Right lobe of liver (tissue), 6 donors: ENCODE data around the gene ACOX3. TPM values are rescaled to one million over a fixed set of nuclear protein-coding genes. Genes with fewer than 3 reads are reported as not detected.
A peak's percentile ranks its signal among the peaks of the same experiment; 100 is the strongest.

Experiments used
- ATAC-seq, 4 donors: fragments of 200-7000 bp; cut with Tn5 transposase; one replicate each; pipeline ENCODE4 v1.9.1; 2020; ENCODE audit warnings: mild to moderate bottlenecking in 4 of 4, moderate library complexity in 4 of 4
- DNase-seq, 3 donors: peaks; one replicate each; pipeline ENCODE4 v3.0.0-alpha.2; 2020
- H3K27ac ChIP-seq, 3 donors: fragments of 200-600 bp; one replicate each; pipeline ENCODE4 v1.8.0; 2022
- H3K27me3 ChIP-seq, 2 donors: fragments of 200-600 bp; one replicate each; pipeline ENCODE4 v1.8.0; 2022
- H3K36me3 ChIP-seq, 4 donors: fragments of 200-600 bp; sonication (generic) in 1 of 4; one replicate each; pipeline versions ENCODE4 v1.5.1 to v1.8.0; 2017 to 2022; ENCODE audit warnings: control low read depth in 1 of 4
- H3K4me1 ChIP-seq, 4 donors: fragments of 200-600 bp; sonication (generic) in 1 of 4; one replicate each; pipeline versions ENCODE4 v1.5.1 to v1.8.0; 2017 to 2022; ENCODE audit warnings: control low read depth in 1 of 4
- H3K4me3 ChIP-seq, 3 donors: fragments of 200-600 bp; one replicate each; pipeline ENCODE4 v1.8.0; 2022
- H3K9me3 ChIP-seq, 4 donors: fragments of 200-600 bp; sonication (generic) in 1 of 4; one replicate each; pipeline versions ENCODE4 v1.5.1 to v1.8.0; 2017 to 2022; ENCODE audit warnings: control low read depth in 1 of 4
- CTCF ChIP-seq, 4 donors: fragments of 200-600 bp in 3 of 4; fragments of 450-650 bp in 1 of 4; IDR thresholded peaks; one replicate each; pipeline versions ENCODE4 v1.5.1 to v1.8.0; 2016 to 2022; ENCODE audit warnings: antibody characterized with exemption in 4 of 4, mild to moderate bottlenecking in 2 of 4
- POLR2A ChIP-seq: fragments of 450-650 bp; IDR thresholded peaks from one replicate; pipeline ENCODE4 v1.6.1; 2017; ENCODE audit warnings: antibody characterized with exemption, mild to moderate bottlenecking
- WGBS: methylation state at CpG from one replicate; pipeline ENCODE4 v1.1.6; 2018; ENCODE audit warnings: low coverage, low lambda C conversion rate; ENCODE audit not compliant: insufficient coverage; ENCODE audit errors: missing lambda C conversion rate; 5-methylcytosine and 5-hydroxymethylcytosine counted together
- intact Hi-C, 2 donors: fragments of 100-400 bp; cut with DNase I; formaldehyde crosslinking; loops; one replicate each; pipeline versions ENCODE4 v1.11.2 to v1.14.1; 2022
- total RNA-seq, 6 experiments: library from RNA; depleted of rRNA in 2 of 6; stranded (reverse); fragments of >200 nt in 2 of 6; fragmentation: NEBNext Ultra II Directional in 3 of 6; extraction: Animal tissue kit (Norgen Biotek cat#: 25700) in 3 of 6; gene quantifications; one replicate each; pipeline versions ENCODE4 v1.1.0 to v1.2.4, GENCODE V29; 2016 to 2023
- donor health status: DM: no; HTN: yes; CAD: no.
- donor health status: DM: no; HTN: no; CAD: no.
- donor health status: DM: no; HTN: no; CAD: no.
- donor health status: DM: no; HTN: yes; CAD: no.
- donor health status: DM: no; HTN: yes; CAD: no.

The ACOX3 gene
- total RNA-seq, 6 experiments from 2014 or later, result 18.5 to 36.9 (median 21.9) TPM

GRCh38 chr4:8364848-8365350 is 75.6 kb downstream of the ACOX3 start:
- no peak for TF ChIP-seq CTCF (IDR thresholded peaks at IDR 0.05)
- no peak for TF ChIP-seq POLR2A
- Histone ChIP-seq H3K9me3 (no peaks in the 10 kb centered on the region), H3K4me3 (no peak overlapping the region), H3K4me1 (peaks cover 0 to 6% (median 0%) of the 10 kb centered on the region in 4 donors), H3K36me3 (no peaks in the 10 kb centered on the region), H3K27ac (no peak overlapping the region), H3K27me3 (no peaks in the 10 kb centered on the region)
- DNase-seq (no peak), ATAC-seq (no peak)
- intact Hi-C loops, result no loop called here
- WGBS, result 100% methylated on average over 4 of the region's 12 CpGs

- TF ChIP-seq POLR2A (no peak), CTCF (IDR thresholded peaks at IDR 0.05) (no peak)
- Histone ChIP-seq H3K36me3 (no peaks in the 10 kb centered on the region), H3K27me3 (no peaks in the 10 kb centered on the region), H3K4me1 (peaks cover 0 to 6% (median 0%) of the 10 kb centered on the region in 4 donors), H3K27ac (no peak overlapping the region), H3K4me3 (no peak overlapping the region), H3K9me3 (no peaks in the 10 kb centered on the region)
- intact Hi-C loops, result no loop called here
- ATAC-seq, result peak; percentile 73 to 90 (median 88)
- DNase-seq, result no peak
- WGBS, result 23% methylated on average over 6 of the region's 7 CpGs
Observed at GRCh38 chr4:8364141-8364540, 76.4 kb downstream of the ACOX3 start.

- Histone ChIP-seq H3K36me3 (no peaks in the 10 kb centered on the region), H3K27ac (no peak overlapping the region), H3K27me3 (no peaks in the 10 kb centered on the region), H3K4me1 (peaks cover 0 to 6% (median 0%) of the 10 kb centered on the region in 4 donors), H3K9me3 (no peaks in the 10 kb centered on the region), H3K4me3 (no peak overlapping the region)
- no peak for TF ChIP-seq CTCF (IDR thresholded peaks at IDR 0.05)
- no peak for TF ChIP-seq POLR2A
- DNase-seq, result peak in 1 of 3 donors; percentile 16
- intact Hi-C loops, result no loop called here
- WGBS, result no CpG with 5 or more reads among the region's 1 CpG
- ATAC-seq, result no peak
Observed at GRCh38 chr4:8362483-8362882, 78.0 kb downstream of the ACOX3 start.

GRCh38 chr4:8359193-8359592 is 81.3 kb downstream of the ACOX3 start:
- H3K27me3 ChIP-seq, result no peaks in the 10 kb centered on the region
- WGBS, result 64% methylated on average over 4 of the region's 5 CpGs
- H3K4me3 ChIP-seq, result no peak overlapping the region
- TF ChIP-seq CTCF (IDR thresholded peaks at IDR 0.05), result no peak
- TF ChIP-seq POLR2A, result no peak
- ATAC-seq, result no peak
- intact Hi-C loops, result no loop called here
- H3K27ac ChIP-seq, result no peak overlapping the region
- H3K36me3 ChIP-seq, result no peaks in the 10 kb centered on the region
- no peak for DNase-seq
- H3K9me3 ChIP-seq, result no peaks in the 10 kb centered on the region
- H3K4me1 ChIP-seq, result peaks cover 0 to 4% (median 0%) of the 10 kb centered on the region in 4 donors

GRCh38 chr4:8356856-8357255 is 83.7 kb downstream of the ACOX3 start:
- 65% methylated on average over 8 of the region's 8 CpGs for WGBS
- no peaks in the 10 kb centered on the region for H3K36me3 ChIP-seq

More at GRCh38 chr4:8356856-8357255, 83.7 kb downstream of the ACOX3 start:
- peak in 1 of 3 donors; percentile 19 for DNase-seq
- no peaks in the 10 kb centered on the region for H3K4me1 ChIP-seq
- ATAC-seq, result no peak
- no peaks in the 10 kb centered on the region for H3K27me3 ChIP-seq
- H3K4me3 ChIP-seq, result no peak overlapping the region
- H3K27ac ChIP-seq, result no peak overlapping the region
- no peaks in the 10 kb centered on the region for H3K9me3 ChIP-seq
- TF ChIP-seq POLR2A (no peak), CTCF (IDR thresholded peaks at IDR 0.05) (no peak)
- intact Hi-C loops, result no loop called here
